ENCODE data around the gene TMIGD2. TPM values are rescaled to one million over a fixed set of nuclear protein-coding genes. Genes with fewer than 3 reads are reported as not detected.
A peak's percentile ranks its signal among the peaks of the same experiment; 100 is the strongest.

Gene TMIGD2
- total RNA-seq, 6 experiments from 2014 or later = not detected

DNA sequence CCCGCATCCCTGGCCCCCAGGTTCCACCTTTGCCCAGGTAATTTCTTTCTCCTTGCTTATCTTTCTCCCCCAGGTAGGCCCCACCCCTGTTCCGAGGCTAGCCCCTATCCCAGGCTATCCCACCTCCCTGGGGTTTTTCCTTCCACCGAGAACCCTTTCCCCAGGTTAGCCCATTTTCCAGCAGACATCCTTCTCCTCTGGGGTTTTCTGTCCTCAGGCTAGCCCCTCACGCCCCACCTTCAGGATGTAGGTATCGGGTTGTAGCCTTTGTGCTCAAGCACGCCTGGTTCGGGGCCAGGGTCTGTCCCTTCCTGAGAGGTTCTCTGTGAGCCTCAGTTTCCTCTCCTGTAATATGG is 3.0 kb upstream of the TMIGD2 start:
- no peak overlapping the region for H3K27ac Mint-ChIP-seq
- TF ChIP-seq, protein P1, sequence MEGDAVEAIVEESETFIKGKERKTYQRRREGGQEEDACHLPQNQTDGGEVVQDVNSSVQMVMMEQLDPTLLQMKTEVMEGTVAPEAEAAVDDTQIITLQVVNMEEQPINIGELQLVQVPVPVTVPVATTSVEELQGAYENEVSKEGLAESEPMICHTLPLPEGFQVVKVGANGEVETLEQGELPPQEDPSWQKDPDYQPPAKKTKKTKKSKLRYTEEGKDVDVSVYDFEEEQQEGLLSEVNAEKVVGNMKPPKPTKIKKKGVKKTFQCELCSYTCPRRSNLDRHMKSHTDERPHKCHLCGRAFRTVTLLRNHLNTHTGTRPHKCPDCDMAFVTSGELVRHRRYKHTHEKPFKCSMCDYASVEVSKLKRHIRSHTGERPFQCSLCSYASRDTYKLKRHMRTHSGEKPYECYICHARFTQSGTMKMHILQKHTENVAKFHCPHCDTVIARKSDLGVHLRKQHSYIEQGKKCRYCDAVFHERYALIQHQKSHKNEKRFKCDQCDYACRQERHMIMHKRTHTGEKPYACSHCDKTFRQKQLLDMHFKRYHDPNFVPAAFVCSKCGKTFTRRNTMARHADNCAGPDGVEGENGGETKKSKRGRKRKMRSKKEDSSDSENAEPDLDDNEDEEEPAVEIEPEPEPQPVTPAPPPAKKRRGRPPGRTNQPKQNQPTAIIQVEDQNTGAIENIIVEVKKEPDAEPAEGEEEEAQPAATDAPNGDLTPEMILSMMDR (IDR thresholded peaks at IDR 0.05) = no peak
- DNase-seq = no peak
- peaks cover 2% of the 10 kb centered on the region for H3K27me3 Mint-ChIP-seq (ENCODE audit: insufficient read depth)
- H3K4me1 Mint-ChIP-seq (ENCODE audit: low read depth) = no peaks in the 10 kb centered on the region
- H3K36me3 Mint-ChIP-seq (ENCODE audit: low read depth) = peaks cover 5% of the 10 kb centered on the region; the same call in 1 of the 2 replicates
- H3K9me3 Mint-ChIP-seq = no peaks in the 10 kb centered on the region
- H3K4me3 Mint-ChIP-seq = peak overlapping the region; percentile 64

DNA sequence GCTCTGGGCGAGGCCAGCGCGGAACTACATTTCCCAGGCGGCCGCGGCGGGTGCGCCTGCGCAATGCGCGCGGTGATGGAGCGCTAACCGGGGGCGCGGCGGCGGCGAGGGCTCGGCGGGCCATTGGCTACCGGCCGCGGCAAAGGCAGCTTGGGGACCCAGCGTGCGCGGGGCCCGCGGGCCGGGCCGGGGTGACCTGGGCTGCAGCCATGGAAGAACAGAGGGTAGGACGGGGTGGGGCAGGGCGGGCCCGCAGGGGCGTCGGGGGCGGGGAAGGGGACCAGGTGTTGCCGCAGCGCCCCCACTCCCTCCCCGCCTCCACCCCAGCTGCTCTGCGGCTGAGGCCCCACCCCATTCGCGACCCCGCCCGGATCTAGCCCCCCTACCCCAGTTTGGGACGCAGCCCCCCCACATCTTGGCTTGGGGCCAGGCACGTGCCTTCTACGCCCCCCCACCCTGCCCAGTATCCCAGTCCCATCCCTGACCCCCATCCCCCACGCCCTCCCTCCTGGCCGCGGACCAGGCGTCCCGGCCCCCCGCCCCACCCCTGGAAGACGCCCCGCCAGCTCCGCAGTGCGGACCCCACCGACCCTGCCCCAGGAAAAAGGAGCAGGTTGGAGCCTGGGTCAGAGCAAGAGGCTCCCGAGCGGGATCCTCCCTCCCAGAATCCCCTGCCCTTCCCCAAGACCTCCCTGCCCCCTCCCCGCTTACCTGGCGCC is 2.5 kb upstream of the TMIGD2 start, which contains the start of gene FSD1:
FSD1 (plus strand) TSS at position 61 of the 719 bp plus-strand sequence; CDS start at position 210, 149 bp downstream.
- no peaks in the 10 kb centered on the region for H3K9me3 Mint-ChIP-seq
- TF ChIP-seq, protein P1 (IDR thresholded peaks at IDR 0.05) = no peak
- H3K4me1 Mint-ChIP-seq (ENCODE audit: low read depth) = no peaks in the 10 kb centered on the region
- peaks cover 2% of the 10 kb centered on the region for H3K27me3 Mint-ChIP-seq (ENCODE audit: insufficient read depth)
- peak; percentile 50 for DNase-seq
- H3K36me3 Mint-ChIP-seq (ENCODE audit: low read depth) = peaks cover 5% of the 10 kb centered on the region; the same call in 1 of the 2 replicates
- no peak within 1 kb of the TSS for H3K27ac Mint-ChIP-seq
- peak within 1 kb of the TSS; percentile 64 for H3K4me3 Mint-ChIP-seq

DNA sequence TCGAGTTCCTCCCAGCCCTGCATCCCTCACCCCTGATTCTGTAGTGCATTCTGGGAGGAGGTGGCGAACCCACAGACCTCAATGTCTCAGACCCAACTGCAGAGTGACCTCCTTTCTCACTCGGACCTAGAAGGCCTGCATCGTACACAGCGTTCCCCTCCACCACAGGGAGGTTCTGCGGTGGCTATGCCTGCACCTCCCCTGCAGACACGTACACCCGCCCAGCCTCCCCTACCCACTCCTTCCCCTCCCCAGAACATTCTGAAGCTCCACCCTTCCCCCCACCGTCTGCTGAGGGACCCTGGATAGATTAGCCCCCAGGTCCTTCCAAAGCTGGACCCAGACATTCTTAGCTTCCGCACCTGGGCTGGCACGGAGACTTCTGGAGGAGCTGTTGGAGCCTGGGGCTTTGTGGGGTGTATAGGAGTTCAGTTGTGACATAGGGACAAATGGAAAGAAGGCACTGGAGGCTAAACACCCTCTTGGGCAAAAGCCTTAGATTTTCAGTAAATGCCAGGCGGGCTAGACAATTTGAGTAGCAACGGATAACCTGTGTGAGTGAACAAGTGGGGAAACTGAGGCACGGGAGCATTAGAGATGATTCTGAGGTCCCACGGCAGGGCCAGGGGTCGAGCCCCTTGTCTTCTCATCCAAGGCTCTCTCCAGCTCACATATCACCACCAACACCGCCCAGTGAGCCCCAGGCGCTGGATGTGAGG is 1.8 kb upstream of the TMIGD2 start:
- Mint-ChIP-seq H3K36me3 (ENCODE audit: low read depth) (peaks cover 5% of the 10 kb centered on the region; the same call in 1 of the 2 replicates), H3K27ac (no peak overlapping the region), H3K4me3 (peak overlapping the region; percentile 58), H3K4me1 (ENCODE audit: low read depth) (no peaks in the 10 kb centered on the region), H3K9me3 (no peaks in the 10 kb centered on the region), H3K27me3 (ENCODE audit: insufficient read depth) (peaks cover 2% of the 10 kb centered on the region)
- no peak for DNase-seq
- TF ChIP-seq, protein P1 (IDR thresholded peaks at IDR 0.05) = no peak

DNA sequence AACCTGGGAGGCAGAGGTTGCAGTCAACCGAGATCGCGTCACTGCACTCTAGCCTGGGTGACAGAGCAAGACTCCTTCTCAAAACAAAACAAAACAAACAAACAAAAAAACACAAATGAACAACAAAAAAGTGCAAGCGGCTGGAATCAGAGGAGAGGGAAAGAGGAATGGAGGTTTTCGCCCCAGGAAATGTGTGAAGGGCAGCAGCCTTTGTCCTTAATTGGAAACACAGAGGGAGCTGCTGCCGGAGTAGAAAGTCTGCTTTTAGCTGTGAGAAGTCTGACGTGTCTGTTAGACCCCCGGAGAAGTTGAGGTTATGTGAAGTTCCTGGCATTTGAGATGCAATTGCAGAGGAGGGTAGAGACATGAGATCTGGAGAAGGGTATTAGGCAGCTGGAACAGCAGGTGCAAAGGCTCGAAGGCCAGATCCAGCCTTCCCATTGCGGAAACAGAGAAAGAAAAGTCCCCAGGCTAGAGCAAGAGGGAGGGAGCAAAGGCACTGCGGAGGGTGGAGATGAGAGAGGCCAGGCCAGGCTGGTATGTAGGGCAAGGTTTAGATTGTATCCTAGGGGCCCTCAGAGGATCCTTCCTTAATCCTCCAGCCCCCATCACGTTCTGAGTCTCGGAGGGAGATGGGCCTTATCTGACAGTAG is 473 bp downstream of the TMIGD2 start:
- DNase-seq = no peak
- Mint-ChIP-seq H3K4me1 (ENCODE audit: low read depth) (no peaks in the 10 kb centered on the region), H3K27ac (no peak overlapping the region), H3K9me3 (no peaks in the 10 kb centered on the region), H3K27me3 (ENCODE audit: insufficient read depth) (peaks cover 2% of the 10 kb centered on the region), H3K36me3 (ENCODE audit: low read depth) (peaks cover 3% of the 10 kb centered on the region; the same call in 1 of the 2 replicates), H3K4me3 (no peak overlapping the region)
- TF ChIP-seq, protein P1 (IDR thresholded peaks at IDR 0.05) = no peak

DNA sequence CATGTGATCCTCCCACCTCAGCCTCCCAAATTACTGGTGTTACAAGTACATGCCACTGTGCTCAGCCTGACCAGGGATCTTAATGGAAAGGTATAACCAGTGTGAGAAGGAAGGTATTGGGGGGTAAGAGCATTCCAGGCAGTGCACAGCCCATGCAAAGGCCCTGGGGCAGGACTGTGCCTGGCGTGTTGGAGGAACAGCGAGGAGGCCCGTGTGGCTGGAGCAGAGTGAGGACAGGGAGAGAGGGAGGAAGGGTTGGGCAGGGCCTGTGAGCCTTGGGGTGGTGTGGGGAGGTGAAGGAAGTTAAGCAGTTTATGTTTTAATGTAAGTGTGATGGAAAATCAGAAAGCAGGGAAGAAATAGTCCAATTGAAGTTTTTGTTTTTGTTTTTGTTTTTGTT is 1.6 kb downstream of the TMIGD2 start:
- Mint-ChIP-seq H3K4me1 (ENCODE audit: low read depth) (no peaks in the 10 kb centered on the region), H3K27ac (no peak overlapping the region)
- TF ChIP-seq, protein P1 (IDR thresholded peaks at IDR 0.05) = no peak

More for the DNA sequence above, 1.6 kb downstream of the TMIGD2 start:
- H3K27me3 Mint-ChIP-seq (ENCODE audit: insufficient read depth) = peaks cover 2% of the 10 kb centered on the region
- no peak overlapping the region for H3K4me3 Mint-ChIP-seq
- no peak for DNase-seq
- H3K36me3 Mint-ChIP-seq (ENCODE audit: low read depth) = no peaks in the 10 kb centered on the region
- H3K9me3 Mint-ChIP-seq = no peaks in the 10 kb centered on the region
